Measurements from ENCODE around the gene CLECL1.
"Not testable (repeated sequence)": the region's sequence is repeated elsewhere in the genome, so short reads cannot be mapped to it uniquely, and the experiment has no call there.

Gene CLECL1

DNA sequence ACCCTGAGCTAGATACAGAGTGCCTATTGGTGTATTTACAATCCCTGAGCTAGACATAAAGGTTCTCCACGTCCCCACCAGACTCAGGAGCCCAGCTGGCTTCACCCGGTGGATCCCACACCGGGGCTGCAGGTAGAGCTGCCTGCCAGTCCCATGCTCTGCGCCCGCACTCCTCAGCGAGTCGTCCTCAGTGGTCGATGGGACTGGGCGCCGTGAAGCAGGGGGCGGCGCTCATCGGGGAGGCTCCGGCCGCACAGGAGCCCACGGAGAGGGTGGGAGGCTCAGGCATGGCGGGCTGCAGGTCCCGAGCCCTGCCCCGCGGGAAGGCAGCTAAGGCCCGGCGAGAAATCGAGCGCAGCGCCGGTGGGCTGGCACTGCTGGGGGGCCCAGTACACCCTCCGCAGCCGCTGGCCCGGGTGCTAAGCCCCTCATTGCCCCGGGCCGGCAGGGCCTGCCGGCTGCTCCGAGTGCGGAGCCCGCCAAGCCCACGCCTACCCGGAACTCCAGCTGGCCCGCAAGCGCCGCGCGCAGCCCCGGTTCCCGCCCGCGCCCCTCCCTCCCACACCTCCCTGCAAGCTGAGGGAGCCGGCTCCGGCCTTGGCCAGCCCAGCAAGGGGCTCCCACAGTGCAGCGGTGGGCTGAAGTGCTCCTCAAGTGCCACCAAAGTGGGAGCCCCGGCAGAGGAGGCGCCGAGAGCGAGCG is 6.7 kb upstream of the CLECL1 start:
- not testable (repeated sequence) for H2AK5ac ChIP-seq (ENCODE audit: low read length); H3K14ac ChIP-seq (ENCODE audit: low read length); H4K91ac ChIP-seq (ENCODE audit: low read depth, low read length); H3K18ac ChIP-seq (ENCODE audit: low read length); H3K4me1 ChIP-seq (ENCODE audit: control insufficient read depth in 1 of 2, insufficient read depth in 2 of 2, low read length in 2 of 2); H4K8ac ChIP-seq (ENCODE audit: low read depth, low read length); H2AFZ ChIP-seq (ENCODE audit: insufficient read depth, low read length, poor library complexity); H3K79me2 ChIP-seq (ENCODE audit: control insufficient read depth, insufficient read depth, low read length, poor library complexity); H2BK12ac ChIP-seq (ENCODE audit: low read length); H3K23ac ChIP-seq (ENCODE audit: low read length); H3K4me2 ChIP-seq (ENCODE audit: low read length); H2BK5ac ChIP-seq (ENCODE audit: low read depth, low read length, poor library complexity); H3K4me3 ChIP-seq (ENCODE audit: low read depth, low read length); H3K4ac ChIP-seq (ENCODE audit: low read depth, low read length); H4K12ac ChIP-seq (ENCODE audit: low read depth, low read length); H3K9me3 ChIP-seq (ENCODE audit: insufficient read depth, low read depth, low read length); H2BK120ac ChIP-seq (ENCODE audit: insufficient read depth, low read length, poor library complexity); H3K36me3 ChIP-seq (ENCODE audit: control insufficient read depth in 1 of 2, insufficient read depth in 2 of 2, low read length in 2 of 2); H3K27ac ChIP-seq (ENCODE audit: low read depth, low read length); H3K79me1 ChIP-seq (ENCODE audit: low read length); H3K9ac ChIP-seq (ENCODE audit: low read length); H3K27me3 ChIP-seq (ENCODE audit: insufficient read depth, low read length)
- no CpG with 5 or more reads among the region's 54 CpGs for WGBS (ENCODE audit: extremely low coverage, insufficient coverage, insufficient read length)
- peak in 1 of 2 donors; percentile 41 for DNase-seq

DNA sequence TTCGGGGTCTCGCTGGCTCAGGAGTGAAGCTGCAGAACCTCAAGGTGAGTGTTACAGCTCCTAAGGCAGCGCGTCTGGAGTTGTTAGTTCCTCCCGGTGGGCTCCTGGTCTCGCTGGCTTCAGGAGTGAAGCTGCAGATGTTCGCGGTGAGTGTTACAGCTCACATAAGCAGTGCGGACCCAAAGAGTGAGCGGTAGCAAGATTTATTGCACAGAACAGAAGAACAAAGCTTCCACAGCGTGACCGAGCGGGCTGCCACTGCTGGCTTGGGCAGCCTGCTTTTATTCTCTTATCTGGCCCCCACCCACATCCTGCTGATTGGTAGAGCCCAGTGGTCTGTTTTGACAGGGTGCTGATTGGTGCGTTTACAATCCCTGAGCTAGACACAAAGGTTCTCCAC is 6.0 kb upstream of the CLECL1 start:
- H2AFZ ChIP-seq (ENCODE audit: insufficient read depth, low read length, poor library complexity); H3K23ac ChIP-seq (ENCODE audit: low read length): not testable (repeated sequence)
- no CpG with 5 or more reads among the region's 14 CpGs for WGBS (ENCODE audit: extremely low coverage, insufficient coverage, insufficient read length)

DNA sequence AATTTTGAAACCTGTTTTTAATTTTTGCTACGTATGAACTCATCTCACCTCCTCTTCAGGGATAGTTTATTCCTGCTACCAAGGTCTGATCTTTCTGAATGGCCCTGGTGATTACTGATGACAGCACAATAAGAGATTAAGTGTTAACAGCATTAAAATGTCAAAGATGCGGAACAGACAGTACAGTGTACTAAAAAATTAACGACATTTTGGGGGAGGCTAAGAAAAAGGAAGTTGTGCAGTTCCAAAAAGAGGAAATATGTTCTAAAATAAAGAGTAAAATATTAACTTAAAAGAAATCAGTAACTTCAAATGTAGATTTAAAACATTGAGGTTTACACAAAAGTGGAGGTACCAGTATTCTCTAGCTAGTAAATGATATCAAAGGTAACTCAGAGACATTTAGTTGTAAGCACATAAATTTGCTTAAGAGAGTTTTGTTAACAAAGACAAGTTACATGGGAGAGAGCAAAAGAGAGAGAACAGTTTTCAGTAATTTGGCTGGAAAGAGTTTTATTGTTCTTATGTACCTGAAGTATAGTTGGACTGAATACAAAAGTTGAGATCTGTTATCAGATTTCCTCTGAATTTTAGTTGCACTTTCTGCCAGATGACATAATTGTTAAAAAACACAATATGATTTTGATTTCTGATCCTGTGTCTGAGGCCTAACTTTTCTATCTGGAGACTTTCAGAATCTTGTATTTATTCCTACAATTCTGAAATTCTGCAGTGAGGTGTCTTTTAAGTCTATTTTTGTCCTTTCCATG is 4.2 kb upstream of the CLECL1 start:
- no peak overlapping the region for H3K4me3 ChIP-seq (ENCODE audit: low read depth, low read length)
- no peak overlapping the region for H2BK120ac ChIP-seq (ENCODE audit: insufficient read depth, low read length, poor library complexity)
- no peaks in the 10 kb centered on the region for H3K9me3 ChIP-seq (ENCODE audit: insufficient read depth, low read depth, low read length)
- DNase-seq = no peak
- no peak overlapping the region for H3K18ac ChIP-seq (ENCODE audit: low read length)
- no peaks in the 10 kb centered on the region for H3K36me3 ChIP-seq (ENCODE audit: control insufficient read depth in 1 of 2, insufficient read depth in 2 of 2, low read length in 2 of 2)
- H3K27me3 ChIP-seq (ENCODE audit: insufficient read depth, low read length) = no peaks in the 10 kb centered on the region
- no peaks in the 10 kb centered on the region for H3K79me1 ChIP-seq (ENCODE audit: low read length)
- no peak overlapping the region for H2BK5ac ChIP-seq (ENCODE audit: low read depth, low read length, poor library complexity)
- H3K23ac ChIP-seq (ENCODE audit: low read length) = no peak overlapping the region
- H4K12ac ChIP-seq (ENCODE audit: low read depth, low read length) = no peak overlapping the region
- no peak overlapping the region for H2AK5ac ChIP-seq (ENCODE audit: low read length)
- no peak overlapping the region for H3K4ac ChIP-seq (ENCODE audit: low read depth, low read length)
- H3K27ac ChIP-seq (ENCODE audit: low read depth, low read length) = no peak overlapping the region
- no peak overlapping the region for H4K91ac ChIP-seq (ENCODE audit: low read depth, low read length)
- no peak overlapping the region for H2BK12ac ChIP-seq (ENCODE audit: low read length)
- WGBS (ENCODE audit: extremely low coverage, insufficient coverage, insufficient read length) = no CpG with 5 or more reads among the region's 3 CpGs
- H4K8ac ChIP-seq (ENCODE audit: low read depth, low read length) = no peak overlapping the region
- H3K4me2 ChIP-seq (ENCODE audit: low read length) = no peak overlapping the region
- no peaks in the 10 kb centered on the region for H3K4me1 ChIP-seq (ENCODE audit: control insufficient read depth in 1 of 2, insufficient read depth in 2 of 2, low read length in 2 of 2)
- no peak overlapping the region for H3K14ac ChIP-seq (ENCODE audit: low read length)
- H3K79me2 ChIP-seq (ENCODE audit: control insufficient read depth, insufficient read depth, low read length, poor library complexity) = no peaks in the 10 kb centered on the region
- no peak overlapping the region for H3K9ac ChIP-seq (ENCODE audit: low read length)
- H2AFZ ChIP-seq (ENCODE audit: insufficient read depth, low read length, poor library complexity) = no peak overlapping the region

More for the DNA sequence above, 6.0 kb upstream of the CLECL1 start:
- not testable (repeated sequence) for H3K4ac ChIP-seq (ENCODE audit: low read depth, low read length); H3K4me2 ChIP-seq (ENCODE audit: low read length); H4K91ac ChIP-seq (ENCODE audit: low read depth, low read length); H3K27me3 ChIP-seq (ENCODE audit: insufficient read depth, low read length); H2AK5ac ChIP-seq (ENCODE audit: low read length); H2BK120ac ChIP-seq (ENCODE audit: insufficient read depth, low read length, poor library complexity); H3K4me3 ChIP-seq (ENCODE audit: low read depth, low read length); H4K8ac ChIP-seq (ENCODE audit: low read depth, low read length); H3K79me2 ChIP-seq (ENCODE audit: control insufficient read depth, insufficient read depth, low read length, poor library complexity); H3K27ac ChIP-seq (ENCODE audit: low read depth, low read length); H3K9me3 ChIP-seq (ENCODE audit: insufficient read depth, low read depth, low read length); H3K4me1 ChIP-seq (ENCODE audit: control insufficient read depth in 1 of 2, insufficient read depth in 2 of 2, low read length in 2 of 2); H3K14ac ChIP-seq (ENCODE audit: low read length); H3K18ac ChIP-seq (ENCODE audit: low read length); H2BK5ac ChIP-seq (ENCODE audit: low read depth, low read length, poor library complexity); DNase-seq; H2BK12ac ChIP-seq (ENCODE audit: low read length); H3K79me1 ChIP-seq (ENCODE audit: low read length); H4K12ac ChIP-seq (ENCODE audit: low read depth, low read length); H3K36me3 ChIP-seq (ENCODE audit: control insufficient read depth in 1 of 2, insufficient read depth in 2 of 2, low read length in 2 of 2); H3K9ac ChIP-seq (ENCODE audit: low read length)

DNA sequence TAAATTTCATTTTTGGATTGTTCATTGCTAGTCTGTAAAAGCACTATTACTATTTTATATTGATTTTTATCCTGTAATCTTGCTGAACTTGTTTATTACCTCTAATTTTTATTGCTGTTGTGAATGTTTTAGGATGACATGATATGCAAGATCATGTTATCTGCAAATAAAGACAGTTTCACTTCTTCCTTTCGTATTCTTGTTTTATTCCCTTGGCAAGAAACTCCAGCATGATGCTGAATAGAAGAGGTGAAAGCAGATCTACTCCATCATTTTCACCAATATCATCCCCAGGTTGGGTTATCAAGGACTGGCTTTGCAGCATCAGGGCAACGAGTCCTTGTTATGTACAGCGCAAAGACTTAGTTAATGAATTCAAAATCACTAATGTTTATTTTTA is 2.7 kb upstream of the CLECL1 start:
- WGBS (ENCODE audit: extremely low coverage, insufficient coverage, insufficient read length) = no CpG with 5 or more reads among the region's 3 CpGs
- Histone ChIP-seq H3K4ac (ENCODE audit: low read depth, low read length) (no peak overlapping the region), H3K4me3 (ENCODE audit: low read depth, low read length) (no peak overlapping the region)

More for the DNA sequence above, 2.7 kb upstream of the CLECL1 start:
- no peak overlapping the region for H3K14ac ChIP-seq (ENCODE audit: low read length)
- no peaks in the 10 kb centered on the region for H3K79me2 ChIP-seq (ENCODE audit: control insufficient read depth, insufficient read depth, low read length, poor library complexity)
- H3K27me3 ChIP-seq (ENCODE audit: insufficient read depth, low read length) = no peaks in the 10 kb centered on the region
- no peak overlapping the region for H3K9ac ChIP-seq (ENCODE audit: low read length)
- no peak overlapping the region for H4K91ac ChIP-seq (ENCODE audit: low read depth, low read length)
- no peak overlapping the region for H2BK12ac ChIP-seq (ENCODE audit: low read length)
- H4K8ac ChIP-seq (ENCODE audit: low read depth, low read length) = no peak overlapping the region
- no peaks in the 10 kb centered on the region for H3K4me1 ChIP-seq (ENCODE audit: control insufficient read depth in 1 of 2, insufficient read depth in 2 of 2, low read length in 2 of 2)
- no peak overlapping the region for H3K4me2 ChIP-seq (ENCODE audit: low read length)
- H2BK120ac ChIP-seq (ENCODE audit: insufficient read depth, low read length, poor library complexity) = no peak overlapping the region
- no peak overlapping the region for H3K27ac ChIP-seq (ENCODE audit: low read depth, low read length)
- DNase-seq = no peak
- H2AK5ac ChIP-seq (ENCODE audit: low read length) = no peak overlapping the region
- H3K9me3 ChIP-seq (ENCODE audit: insufficient read depth, low read depth, low read length) = no peaks in the 10 kb centered on the region
- no peak overlapping the region for H2BK5ac ChIP-seq (ENCODE audit: low read depth, low read length, poor library complexity)
- H4K12ac ChIP-seq (ENCODE audit: low read depth, low read length) = no peak overlapping the region
- no peak overlapping the region for H2AFZ ChIP-seq (ENCODE audit: insufficient read depth, low read length, poor library complexity)
- no peaks in the 10 kb centered on the region for H3K79me1 ChIP-seq (ENCODE audit: low read length)
- H3K23ac ChIP-seq (ENCODE audit: low read length) = no peak overlapping the region
- H3K18ac ChIP-seq (ENCODE audit: low read length) = no peak overlapping the region
- no peaks in the 10 kb centered on the region for H3K36me3 ChIP-seq (ENCODE audit: control insufficient read depth in 1 of 2, insufficient read depth in 2 of 2, low read length in 2 of 2)
